HuH-7 (cell line): ENCODE data around the gene CD47.

ENCODE experiments used
- DNase-seq: peaks from one replicate; pipeline ENCODE4 v3.0.0; 2011; ENCODE audit warnings: low spot score

CD47 gene

GRCh38 chr3:108091498-108092250, 843 bp upstream of the CD47 start:
- DNase-seq: no peak

- peak; percentile 48 for DNase-seq
Observed at GRCh38 chr3:108090049-108090700, 656 bp downstream of the CD47 start.

GRCh38 chr3:108089579-108089978, 1.3 kb downstream of the CD47 start:
- no peak for DNase-seq

GRCh38 chr3:108088697-108089096, 2.1 kb downstream of the CD47 start:
- DNase-seq: no peak

- DNase-seq: no peak
Observed at GRCh38 chr3:108088146-108088545, 2.7 kb downstream of the CD47 start.

GRCh38 chr3:108086653-108087052, 4.2 kb downstream of the CD47 start:
- no peak for DNase-seq

- no peak for DNase-seq
Observed at GRCh38 chr3:108085810-108086350, 5.0 kb downstream of the CD47 start.

GRCh38 chr3:108085370-108085769, 5.5 kb downstream of the CD47 start:
- no peak for DNase-seq

GRCh38 chr3:108079877-108080276, 11.0 kb downstream of the CD47 start:
- no peak for DNase-seq

- DNase-seq: no peak
Observed at GRCh38 chr3:108079043-108079442, 11.8 kb downstream of the CD47 start.

- DNase-seq: no peak
Observed at GRCh38 chr3:108076564-108076963, 14.3 kb downstream of the CD47 start.

GRCh38 chr3:108073764-108074431, 16.9 kb downstream of the CD47 start:
- no peak for DNase-seq

- DNase-seq: no peak
Observed at GRCh38 chr3:108071368-108071767, 19.5 kb downstream of the CD47 start.

- no peak for DNase-seq
Observed at GRCh38 chr3:108070356-108070755, 20.5 kb downstream of the CD47 start.

GRCh38 chr3:108067768-108068167, 23.1 kb downstream of the CD47 start:
- no peak for DNase-seq

GRCh38 chr3:108065096-108065495, 25.7 kb downstream of the CD47 start:
- DNase-seq: no peak

GRCh38 chr3:108064293-108064887, 26.4 kb downstream of the CD47 start:
- no peak for DNase-seq

GRCh38 chr3:108062051-108062450, 28.8 kb downstream of the CD47 start:
- DNase-seq: no peak

- DNase-seq: no peak
Observed at GRCh38 chr3:108060331-108060730, 30.5 kb downstream of the CD47 start.

- no peak for DNase-seq
Observed at GRCh38 chr3:108055931-108056330, 34.9 kb downstream of the CD47 start.

GRCh38 chr3:108054935-108055334, 35.9 kb downstream of the CD47 start:
- DNase-seq: no peak

- no peak for DNase-seq
Observed at GRCh38 chr3:108053483-108053882, 37.3 kb downstream of the CD47 start.

GRCh38 chr3:108053067-108053466, 37.8 kb downstream of the CD47 start:
- no peak for DNase-seq
